HCT116 (cell line): ENCODE results near the gene SH3PXD2A. TPM values are rescaled to one million over a fixed set of nuclear protein-coding genes. Genes with fewer than 3 reads are reported as not detected.

Experiments
- ATAC-seq: fragments of 200-7000 bp; cut with Tn5 transposase; 2 replicates; pipeline ENCODE4 v1.9.1; 2020; ENCODE audit warnings: mild to moderate bottlenecking, moderate library complexity
- BruUV-seq: library from RNA; stranded (reverse); fragments of 400-500 nt; replicated peaks from 2 replicates; lab custom pipeline; 2021; lab: Mats Ljungman, UMichigan
- CTCF ChIA-PET: fragments of 300-600 bp; sonication (Branson Sonifier 250); formaldehyde crosslinking; loops from one replicate; lab custom pipeline; 2021; ENCODE audit warnings: antibody characterized with exemption; lab: Charles Lee
- POLR2A ChIA-PET: fragments of 300-600, 350-600 bp; sonication (Branson Sonifier 250); formaldehyde crosslinking; loops from one replicate; lab custom pipeline; 2021; ENCODE audit warnings: antibody characterized with exemption; lab: Charles Lee
- RAD21 ChIA-PET, 2 experiments: fragments of 300-600 bp; sonication (Branson Sonifier 250); formaldehyde crosslinking; loops; one replicate each; lab custom pipeline; 2023; ENCODE audit warnings: low total read pairs in 2 of 2; ENCODE audit not compliant: uncharacterized antibody in 2 of 2, unreplicated experiment in 2 of 2, low non-redundant PET in 1 of 2; lab: Charles Lee
- DNase-seq: peaks from one replicate; pipeline ENCODE4 v3.0.0-alpha.2; 2010; ENCODE audit warnings: low read depth, low spot score
- H2AFZ ChIP-seq: fragments of 200-600 bp; shearing (Covaris generic), sonication (generic); 2 replicates; pipeline ENCODE4 v1.6.1; 2017; ENCODE audit warnings: low read depth, mixed run types, mixed read lengths, antibody characterized with exemption, low read length; ENCODE audit not compliant: poor library complexity, severe bottlenecking
- H3K27ac ChIP-seq: 2 replicates; pipeline ENCODE4 v1.5.1; 2012; ENCODE audit warnings: low read depth, low read length
- H3K27me3 ChIP-seq: fragments of 200-600 bp; sonication (generic); 2 replicates; pipeline ENCODE4 v1.6.1; 2016; ENCODE audit warnings: mixed run types, low read length, mixed read lengths; ENCODE audit not compliant: insufficient read depth
- H3K36me3 ChIP-seq, 2 experiments: fragments of 200-500 bp in 1 of 2; fragments of 200-600 bp in 1 of 2; sonication (Bioruptor generic) in 1 of 2; sonication (generic) in 1 of 2; 2 replicates each; pipeline versions ENCODE4 v1.5.1 to v1.6.1; 2014 to 2016; ENCODE audit warnings: low read length in 2 of 2, inconsistent platforms in 1 of 2, mixed read lengths in 1 of 2, mixed run types in 1 of 2; ENCODE audit not compliant: insufficient read depth in 2 of 2, control insufficient read depth in 1 of 2
- H3K4me1 ChIP-seq, 2 experiments: fragments of 200-600 bp in 1 of 2; sonication (generic) in 1 of 2; 2 replicates each; pipeline versions ENCODE4 v1.5.1 to v1.6.1; 2012 to 2017; ENCODE audit warnings: low read length in 2 of 2, inconsistent platforms in 1 of 2, mild to moderate bottlenecking in 1 of 2, mixed read lengths in 1 of 2, mixed run types in 1 of 2, moderate library complexity in 1 of 2; ENCODE audit not compliant: insufficient read depth in 2 of 2, control insufficient read depth in 1 of 2
- H3K4me2 ChIP-seq: fragments of 200-600 bp; sonication (generic); 2 replicates; pipeline ENCODE4 v1.6.1; 2017; ENCODE audit warnings: mixed run types, low read length, mixed read lengths
- H3K4me3 ChIP-seq, 2 experiments: fragments of 200-600 bp in 1 of 2; sonication (generic) in 1 of 2; replicated peaks in 1 of 2; 2 replicates each; pipeline ENCODE4 v1.5.1; 2011 to 2016; ENCODE audit warnings: low read length in 2 of 2, control low read depth in 1 of 2, low read depth in 1 of 2, mild to moderate bottlenecking in 1 of 2, mixed read lengths in 1 of 2, mixed run types in 1 of 2
- H3K79me2 ChIP-seq: fragments of 200-600 bp; sonication (generic); 2 replicates; pipeline ENCODE4 v1.6.1; 2017; ENCODE audit warnings: mild to moderate bottlenecking, mixed run types, low read length, moderate library complexity, mixed read lengths; ENCODE audit not compliant: insufficient read depth
- H3K9ac ChIP-seq: fragments of 200-600 bp; sonication (generic); 2 replicates; pipeline ENCODE4 v1.6.1; 2016; ENCODE audit warnings: low read length, mixed read lengths
- H3K9me2 ChIP-seq: fragments of 200-600 bp; sonication (generic), shearing (Covaris generic); 2 replicates; pipeline ENCODE4 v1.6.1; 2017; ENCODE audit warnings: mixed run types, mild to moderate bottlenecking, moderate library complexity; ENCODE audit not compliant: insufficient read depth
- H3K9me3 ChIP-seq, 2 experiments: fragments of 200-500 bp in 1 of 2; fragments of 200-600 bp in 1 of 2; sonication (Bioruptor generic) in 1 of 2; sonication (generic) in 1 of 2; 2 replicates each; pipeline ENCODE4 v1.6.1; 2014 to 2017; ENCODE audit warnings: low read length in 2 of 2, mixed read lengths in 2 of 2, inconsistent platforms in 1 of 2, low read depth in 1 of 2, mild to moderate bottlenecking in 1 of 2, mixed run types in 1 of 2, moderate library complexity in 1 of 2; ENCODE audit not compliant: control insufficient read depth in 1 of 2, insufficient read depth in 1 of 2
- H4K20me1 ChIP-seq: fragments of 200-600 bp; sonication (generic), shearing (Covaris generic); 2 replicates; pipeline ENCODE4 v1.6.1; 2017; ENCODE audit warnings: mixed run types, mild to moderate bottlenecking, moderate library complexity; ENCODE audit not compliant: insufficient read depth
- ATF3 ChIP-seq: IDR thresholded peaks from 2 replicates; pipeline ENCODE4 v1.6.1; 2012
- CBX3 ChIP-seq: IDR thresholded peaks from 2 replicates; pipeline ENCODE4 v1.6.1; 2012; ENCODE audit warnings: low read depth
- CEBPB ChIP-seq: IDR thresholded peaks from 2 replicates; pipeline ENCODE4 v1.6.1; 2012; ENCODE audit warnings: low read depth
- EGR1 ChIP-seq: IDR thresholded peaks from 2 replicates; pipeline ENCODE4 v1.6.1; 2012; ENCODE audit warnings: low read depth
- ELF1 ChIP-seq: IDR thresholded peaks from 2 replicates; pipeline ENCODE4 v1.6.1; 2012; ENCODE audit warnings: low read depth, borderline replicate concordance
- EZH2 ChIP-seq: fragments of 200-600 bp; sonication (generic); IDR thresholded peaks from 2 replicates; pipeline ENCODE4 v1.6.1; 2017; ENCODE audit warnings: antibody characterized with exemption, mixed run types
- EZH2phosphoT487 ChIP-seq: fragments of 200-600 bp; IDR thresholded peaks from 2 replicates; pipeline ENCODE4 v1.6.1; 2018; ENCODE audit warnings: antibody characterized with exemption, borderline replicate concordance
- FOSL1 ChIP-seq: IDR thresholded peaks from 2 replicates; pipeline ENCODE4 v1.6.1; 2012; ENCODE audit warnings: low read depth
- JUND ChIP-seq: IDR thresholded peaks from 2 replicates; pipeline ENCODE4 v1.6.1; 2012
- POLR2A ChIP-seq: IDR thresholded peaks from 2 replicates; pipeline ENCODE4 v1.7.0; 2011; ENCODE audit warnings: borderline replicate concordance; ENCODE audit not compliant: insufficient read depth, insufficient read length; ENCODE audit errors: extremely low read depth
- POLR2AphosphoS5 ChIP-seq: IDR thresholded peaks from 2 replicates; pipeline ENCODE4 v1.6.1; 2011; ENCODE audit warnings: mild to moderate bottlenecking, low read depth, low read length, moderate library complexity
- SP1 ChIP-seq: IDR thresholded peaks from 2 replicates; pipeline ENCODE4 v1.6.1; 2012; ENCODE audit warnings: low read depth
- SRF ChIP-seq: IDR thresholded peaks from 2 replicates; pipeline ENCODE4 v1.6.1; 2012; ENCODE audit warnings: low read depth
- TCF7L2 ChIP-seq: IDR thresholded peaks from 2 replicates; pipeline ENCODE4 v1.7.0; 2011; ENCODE audit warnings: borderline replicate concordance, inconsistent platforms; ENCODE audit not compliant: insufficient read depth, insufficient read length; ENCODE audit errors: extremely low read depth
- YY1 ChIP-seq: IDR thresholded peaks from 2 replicates; pipeline ENCODE4 v1.6.1; 2011; ENCODE audit warnings: low read length, low read depth, moderate library complexity, mild to moderate bottlenecking; ENCODE audit not compliant: insufficient replicate concordance; ENCODE audit errors: extremely low read depth
- ZFX ChIP-seq: fragments of 450-650 bp; IDR thresholded peaks from 2 replicates; pipeline ENCODE4 v1.6.1; 2017
- intact Hi-C: fragments of 100-400 bp; cut with micrococcal nuclease; formaldehyde crosslinking; loops from 2 replicates; pipeline ENCODE4 v1.10.0; 2022
- total RNA-seq: library from RNA; stranded (reverse); gene quantifications from one replicate; pipeline ENCODE4 v1.2.1, GENCODE V29; 2021; ENCODE audit not compliant: unreplicated experiment
- TF ChIP-seq, protein P1 (sequence below): IDR thresholded peaks from 2 replicates; pipeline ENCODE4 v1.6.1; 2012; ENCODE audit warnings: low read depth
- TF ChIP-seq, protein P2 (sequence below): IDR thresholded peaks from 2 replicates; pipeline ENCODE4 v1.6.1; 2012
- TF ChIP-seq, protein P3 (sequence below): IDR thresholded peaks from 2 replicates; pipeline ENCODE4 v1.6.1; 2011; ENCODE audit warnings: mild to moderate bottlenecking, low read length, moderate library complexity; ENCODE audit not compliant: insufficient replicate concordance; ENCODE audit errors: extremely low read depth
- TF ChIP-seq, protein P4 (sequence below), 3 experiments: fragments of 200-600 bp in 1 of 3; sonication (generic) in 1 of 3; IDR thresholded peaks in 2 of 3; conservative IDR thresholded peaks in 1 of 3; 2 replicates each; pipeline ENCODE4 v1.5.1; 2012 to 2017; ENCODE audit warnings: low read depth in 2 of 3, low read length in 2 of 3, antibody characterized with exemption in 1 of 3, borderline replicate concordance in 1 of 3, control low read depth in 1 of 3, mild to moderate bottlenecking in 1 of 3, mixed read lengths in 1 of 3, mixed run types in 1 of 3, moderate library complexity in 1 of 3; ENCODE audit not compliant: insufficient read depth in 1 of 3

SH3PXD2A gene
- total RNA-seq, 1 experiment from 2014 or later, result 8.7 TPM

DNA sequence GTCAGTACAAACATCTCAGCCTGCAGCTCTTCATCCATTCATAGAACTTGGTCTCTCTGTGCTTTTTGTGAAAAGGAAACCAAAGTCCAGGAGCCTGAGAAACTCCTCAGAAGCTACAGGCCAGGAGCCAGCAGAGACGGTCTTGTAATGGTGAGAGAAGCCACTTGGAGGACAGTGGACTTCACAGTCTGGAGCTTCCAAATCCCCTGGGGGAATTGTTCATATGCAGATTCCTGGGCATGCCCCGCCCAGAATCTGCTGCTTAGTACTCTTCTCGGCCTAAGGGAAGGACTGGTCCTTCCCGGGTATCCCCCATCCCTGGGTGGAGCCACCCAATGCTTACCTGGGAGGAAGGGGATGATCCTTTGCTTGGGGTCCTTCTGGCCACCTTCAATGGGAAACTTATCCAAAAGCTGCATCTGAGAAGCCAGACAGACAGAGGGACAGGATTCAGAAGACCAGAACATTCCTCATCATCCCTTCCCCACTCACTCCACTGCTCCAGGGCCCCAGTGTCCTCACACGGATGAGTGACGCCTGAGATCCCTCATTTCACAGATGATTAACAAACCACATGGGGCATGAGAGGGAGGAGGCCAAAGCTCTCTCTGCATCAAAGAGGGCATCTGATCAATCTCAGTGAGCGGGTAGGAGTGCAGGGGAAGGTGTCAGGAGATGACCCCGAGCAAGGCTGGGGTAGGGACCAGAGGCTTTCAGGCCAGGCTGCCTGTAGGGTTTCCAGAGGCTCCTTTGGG is 88.4 kb downstream of the SH3PXD2A start:
- POLR2A ChIA-PET, result no interaction called here
- no peak overlapping the region for H3K27ac ChIP-seq
- no peak for ATAC-seq

More for the DNA sequence above, 88.4 kb downstream of the SH3PXD2A start:
- intact Hi-C loops, result no loop called here
- H3K4me3 ChIP-seq, result no peak overlapping the region
- BruUV-seq, result no TSS peak
- ChIA-PET RAD21 (no interaction called here), CTCF (interaction anchor here (0.7 kb wide), 1 partner anchor 14 kb away, joined by 3 read pairs; no protein-coding TSS in a partner anchor)
- DNase-seq, result no peak
- H3K4me1 ChIP-seq, result peaks cover 3 to 35% of the 10 kb centered on the region in 2 experiments
- H3K9me2 ChIP-seq, result no peaks in the 10 kb centered on the region
- no peak overlapping the region for H2AFZ ChIP-seq
- H3K9me3 ChIP-seq, result no peaks in the 10 kb centered on the region
- no peaks in the 10 kb centered on the region for H3K79me2 ChIP-seq
- H3K4me2 ChIP-seq, result no peak overlapping the region
- no peaks in the 10 kb centered on the region for H3K27me3 ChIP-seq
- no peaks in the 10 kb centered on the region for H3K36me3 ChIP-seq
- H3K9ac ChIP-seq, result no peak overlapping the region
- TF ChIP-seq EGR1 (no peak), ELF1 (no peak), POLR2A (no peak), TCF7L2 (no peak), ZFX (no peak), POLR2AphosphoS5 (no peak), CBX3 (no peak), FOSL1 (no peak), SP1 (no peak), EZH2 (no peak), CEBPB (no peak), SRF (no peak), EZH2phosphoT487 (no peak), ATF3 (no peak), YY1 (no peak), JUND (no peak)
- TF ChIP-seq, protein P1, sequence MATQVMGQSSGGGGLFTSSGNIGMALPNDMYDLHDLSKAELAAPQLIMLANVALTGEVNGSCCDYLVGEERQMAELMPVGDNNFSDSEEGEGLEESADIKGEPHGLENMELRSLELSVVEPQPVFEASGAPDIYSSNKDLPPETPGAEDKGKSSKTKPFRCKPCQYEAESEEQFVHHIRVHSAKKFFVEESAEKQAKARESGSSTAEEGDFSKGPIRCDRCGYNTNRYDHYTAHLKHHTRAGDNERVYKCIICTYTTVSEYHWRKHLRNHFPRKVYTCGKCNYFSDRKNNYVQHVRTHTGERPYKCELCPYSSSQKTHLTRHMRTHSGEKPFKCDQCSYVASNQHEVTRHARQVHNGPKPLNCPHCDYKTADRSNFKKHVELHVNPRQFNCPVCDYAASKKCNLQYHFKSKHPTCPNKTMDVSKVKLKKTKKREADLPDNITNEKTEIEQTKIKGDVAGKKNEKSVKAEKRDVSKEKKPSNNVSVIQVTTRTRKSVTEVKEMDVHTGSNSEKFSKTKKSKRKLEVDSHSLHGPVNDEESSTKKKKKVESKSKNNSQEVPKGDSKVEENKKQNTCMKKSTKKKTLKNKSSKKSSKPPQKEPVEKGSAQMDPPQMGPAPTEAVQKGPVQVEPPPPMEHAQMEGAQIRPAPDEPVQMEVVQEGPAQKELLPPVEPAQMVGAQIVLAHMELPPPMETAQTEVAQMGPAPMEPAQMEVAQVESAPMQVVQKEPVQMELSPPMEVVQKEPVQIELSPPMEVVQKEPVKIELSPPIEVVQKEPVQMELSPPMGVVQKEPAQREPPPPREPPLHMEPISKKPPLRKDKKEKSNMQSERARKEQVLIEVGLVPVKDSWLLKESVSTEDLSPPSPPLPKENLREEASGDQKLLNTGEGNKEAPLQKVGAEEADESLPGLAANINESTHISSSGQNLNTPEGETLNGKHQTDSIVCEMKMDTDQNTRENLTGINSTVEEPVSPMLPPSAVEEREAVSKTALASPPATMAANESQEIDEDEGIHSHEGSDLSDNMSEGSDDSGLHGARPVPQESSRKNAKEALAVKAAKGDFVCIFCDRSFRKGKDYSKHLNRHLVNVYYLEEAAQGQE, result no peak
- TF ChIP-seq, protein P2, sequence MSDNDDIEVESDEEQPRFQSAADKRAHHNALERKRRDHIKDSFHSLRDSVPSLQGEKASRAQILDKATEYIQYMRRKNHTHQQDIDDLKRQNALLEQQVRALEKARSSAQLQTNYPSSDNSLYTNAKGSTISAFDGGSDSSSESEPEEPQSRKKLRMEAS, result no peak
- TF ChIP-seq, protein P3, sequence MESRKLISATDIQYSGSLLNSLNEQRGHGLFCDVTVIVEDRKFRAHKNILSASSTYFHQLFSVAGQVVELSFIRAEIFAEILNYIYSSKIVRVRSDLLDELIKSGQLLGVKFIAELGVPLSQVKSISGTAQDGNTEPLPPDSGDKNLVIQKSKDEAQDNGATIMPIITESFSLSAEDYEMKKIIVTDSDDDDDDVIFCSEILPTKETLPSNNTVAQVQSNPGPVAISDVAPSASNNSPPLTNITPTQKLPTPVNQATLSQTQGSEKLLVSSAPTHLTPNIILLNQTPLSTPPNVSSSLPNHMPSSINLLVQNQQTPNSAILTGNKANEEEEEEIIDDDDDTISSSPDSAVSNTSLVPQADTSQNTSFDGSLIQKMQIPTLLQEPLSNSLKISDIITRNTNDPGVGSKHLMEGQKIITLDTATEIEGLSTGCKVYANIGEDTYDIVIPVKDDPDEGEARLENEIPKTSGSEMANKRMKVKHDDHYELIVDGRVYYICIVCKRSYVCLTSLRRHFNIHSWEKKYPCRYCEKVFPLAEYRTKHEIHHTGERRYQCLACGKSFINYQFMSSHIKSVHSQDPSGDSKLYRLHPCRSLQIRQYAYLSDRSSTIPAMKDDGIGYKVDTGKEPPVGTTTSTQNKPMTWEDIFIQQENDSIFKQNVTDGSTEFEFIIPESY, result no peak
- TF ChIP-seq, protein P4, sequence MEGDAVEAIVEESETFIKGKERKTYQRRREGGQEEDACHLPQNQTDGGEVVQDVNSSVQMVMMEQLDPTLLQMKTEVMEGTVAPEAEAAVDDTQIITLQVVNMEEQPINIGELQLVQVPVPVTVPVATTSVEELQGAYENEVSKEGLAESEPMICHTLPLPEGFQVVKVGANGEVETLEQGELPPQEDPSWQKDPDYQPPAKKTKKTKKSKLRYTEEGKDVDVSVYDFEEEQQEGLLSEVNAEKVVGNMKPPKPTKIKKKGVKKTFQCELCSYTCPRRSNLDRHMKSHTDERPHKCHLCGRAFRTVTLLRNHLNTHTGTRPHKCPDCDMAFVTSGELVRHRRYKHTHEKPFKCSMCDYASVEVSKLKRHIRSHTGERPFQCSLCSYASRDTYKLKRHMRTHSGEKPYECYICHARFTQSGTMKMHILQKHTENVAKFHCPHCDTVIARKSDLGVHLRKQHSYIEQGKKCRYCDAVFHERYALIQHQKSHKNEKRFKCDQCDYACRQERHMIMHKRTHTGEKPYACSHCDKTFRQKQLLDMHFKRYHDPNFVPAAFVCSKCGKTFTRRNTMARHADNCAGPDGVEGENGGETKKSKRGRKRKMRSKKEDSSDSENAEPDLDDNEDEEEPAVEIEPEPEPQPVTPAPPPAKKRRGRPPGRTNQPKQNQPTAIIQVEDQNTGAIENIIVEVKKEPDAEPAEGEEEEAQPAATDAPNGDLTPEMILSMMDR (IDR thresholded peaks at IDR 0.05 in 2 of 3, conservative IDR thresholded peaks at IDR 0.05 in 1 of 3; ENCODE audit: borderline replicate concordance in 1 of 3, insufficient read depth in 1 of 3, low read depth in 2 of 3, low read length in 2 of 3), result no peak
- no peaks in the 10 kb centered on the region for H4K20me1 ChIP-seq
